HepG2 (cell line): ENCODE measurements around the gene FUOM. TPM values are rescaled to one million over a fixed set of nuclear protein-coding genes. Genes with fewer than 3 reads are reported as not detected.

ENCODE experiments used
- ATAC-seq: fragments of 200-7000 bp; cut with Tn5 transposase; 3 replicates; pipeline ENCODE4 v1.9.1; 2020; ENCODE audit warnings: mild to moderate bottlenecking, moderate library complexity
- BruUV-seq: library from RNA; stranded (reverse); fragments of 400-500 nt; replicated peaks from 2 replicates; lab custom pipeline; 2021; lab: Mats Ljungman, UMichigan
- CTCF ChIA-PET: fragments of 300-600 bp; formaldehyde crosslinking; extraction: SDS; loops from one replicate; lab custom pipeline; 2021; ENCODE audit warnings: low total read pairs, inconsistent platforms, low intra/inter-chr PET ratio; lab: Yijun Ruan, JAX
- POLR2A ChIA-PET: fragments of 350-600 bp; sonication (Branson Sonifier 250); formaldehyde crosslinking; loops from one replicate; lab custom pipeline; 2020; ENCODE audit warnings: antibody characterized with exemption, inconsistent platforms; lab: Yijun Ruan, JAX
- DNase-seq: peaks from one replicate; pipeline ENCODE4 v3.0.0-alpha.2; 2015; ENCODE audit warnings: low spot score
- FAIRE-seq: peaks from 3 replicates; lab custom pipeline; 2011; peaks lifted over from hg19 to GRCh38; lab: Jason Lieb, UNC
- H2AFZ ChIP-seq: one replicate; pipeline ENCODE4 v1.6.1; 2011; ENCODE audit warnings: low read length, inconsistent platforms
- H3K27ac ChIP-seq: fragments of 300-600 bp; 3 replicates; pipeline ENCODE4 v1.8.0; 2011; ENCODE audit warnings: mixed run types, mild to moderate bottlenecking, mixed read lengths, low read length, inconsistent platforms; ENCODE audit not compliant: insufficient read depth; ENCODE audit errors: extremely low read length
- H3K27me3 ChIP-seq, 2 experiments: fragments of 200-600 bp in 1 of 2; 2 replicates in 1 of 2; 3 replicates in 1 of 2; pipeline versions ENCODE4 v1.6.0 to v1.8.0; 2011; ENCODE audit warnings: low read length in 2 of 2, mild to moderate bottlenecking in 2 of 2, moderate library complexity in 2 of 2, inconsistent platforms in 1 of 2; ENCODE audit not compliant: insufficient read depth in 2 of 2, control insufficient read depth in 1 of 2
- H3K36me3 ChIP-seq, 2 experiments: fragments of 200-600 bp in 1 of 2; replicated peaks in 1 of 2; 2 replicates in 1 of 2; 3 replicates in 1 of 2; pipeline versions ENCODE4 v1.5.1 to v1.8.0; 2011; ENCODE audit warnings: low read length in 2 of 2, inconsistent platforms in 1 of 2; ENCODE audit not compliant: insufficient read depth in 2 of 2, control insufficient read depth in 1 of 2
- H3K4me1 ChIP-seq: 2 replicates; pipeline ENCODE4 v1.5.1; 2012; ENCODE audit warnings: low read length, inconsistent platforms; ENCODE audit not compliant: insufficient read depth
- H3K4me2 ChIP-seq: 2 replicates; pipeline ENCODE4 v1.6.0; 2011; ENCODE audit warnings: low read depth, low read length, inconsistent platforms
- H3K4me3 ChIP-seq, 3 experiments: fragments of 200-600 bp in 1 of 3; sonication (generic), shearing (Covaris generic) in 1 of 3; replicated peaks in 1 of 3; 2 replicates each; pipeline ENCODE4 v1.5.1; 2011 to 2016; ENCODE audit warnings: low read length in 3 of 3, inconsistent platforms in 2 of 3, low read depth in 2 of 3, mild to moderate bottlenecking in 2 of 3, control low read depth in 1 of 3, mixed read lengths in 1 of 3; ENCODE audit not compliant: insufficient read depth in 1 of 3
- H3K79me2 ChIP-seq: one replicate; pipeline ENCODE4 v1.6.1; 2011; ENCODE audit warnings: low read length, inconsistent platforms; ENCODE audit not compliant: insufficient read depth
- H3K9ac ChIP-seq: 2 replicates; pipeline ENCODE4 v1.6.0; 2011; ENCODE audit warnings: mild to moderate bottlenecking, low read depth, low read length, inconsistent platforms; ENCODE audit not compliant: insufficient read depth
- H3K9me3 ChIP-seq: 2 replicates; pipeline ENCODE4 v1.5.1; 2012; ENCODE audit warnings: mild to moderate bottlenecking, low read length
- H4K20me1 ChIP-seq: 2 replicates; pipeline ENCODE4 v1.6.0; 2011; ENCODE audit warnings: inconsistent platforms, mild to moderate bottlenecking, low read length, moderate library complexity; ENCODE audit not compliant: insufficient read depth
- GABPA ChIP-seq, 2 experiments: IDR thresholded peaks; 2 replicates each; pipeline ENCODE4 v1.6.1; 2011 to 2016; ENCODE audit warnings: low read depth in 2 of 2, low read length in 1 of 2, missing biosample characterization in 1 of 2, missing genetic modification characterization in 1 of 2
- GABPB1 ChIP-seq: IDR thresholded peaks from 2 replicates; pipeline ENCODE4 v1.6.1; 2016; ENCODE audit warnings: mild to moderate bottlenecking, missing genetic modification reagents, moderate library complexity, missing compliant biosample characterization
- GATAD1 ChIP-seq: IDR thresholded peaks from 2 replicates; pipeline ENCODE4 v1.6.1; 2016; ENCODE audit warnings: missing genetic modification reagents, missing compliant biosample characterization
- KAT8 ChIP-seq: IDR thresholded peaks from 2 replicates; pipeline ENCODE4 v1.6.1; 2016; ENCODE audit warnings: missing genetic modification reagents, missing compliant biosample characterization
- LCORL ChIP-seq, 2 experiments: fragments of 450-650 bp in 1 of 2; sonication (generic) in 1 of 2; formaldehyde crosslinking in 1 of 2; IDR thresholded peaks; 2 replicates each; pipeline versions ENCODE4 v1.5.0 to v1.6.1; 2017 to 2020; ENCODE audit warnings: antibody characterized with exemption in 1 of 2, missing genetic modification reagents in 1 of 2
- NFYB ChIP-seq: sonication (generic); formaldehyde crosslinking; IDR thresholded peaks from 2 replicates; pipeline ENCODE4 v1.4.0; 2020; ENCODE audit warnings: missing genetic modification reagents
- NFYC ChIP-seq: IDR thresholded peaks from 2 replicates; pipeline ENCODE4 v1.6.1; 2016; ENCODE audit warnings: missing genetic modification reagents, missing compliant biosample characterization
- PHF20 ChIP-seq: sonication (generic); formaldehyde crosslinking; IDR thresholded peaks from 2 replicates; pipeline ENCODE4 v1.5.0; 2020; ENCODE audit warnings: mild to moderate bottlenecking, missing genetic modification reagents
- TBX2 ChIP-seq: sonication (generic); formaldehyde crosslinking; IDR thresholded peaks from 2 replicates; pipeline ENCODE4 v1.5.0; 2020; ENCODE audit warnings: missing genetic modification reagents, mild to moderate bottlenecking, borderline replicate concordance
- THAP11 ChIP-seq: IDR thresholded peaks from 2 replicates; pipeline ENCODE4 v1.6.1; 2016; ENCODE audit warnings: missing biosample characterization, missing genetic modification reagents
- ZNF547 ChIP-seq: sonication (generic); formaldehyde crosslinking; IDR thresholded peaks from 2 replicates; pipeline ENCODE4 v1.5.1; 2020; ENCODE audit warnings: mild to moderate bottlenecking, missing genetic modification reagents
- WGBS: methylation state at CpG from one replicate; pipeline ENCODE4 v1.1.6; 2017; ENCODE audit warnings: low lambda C conversion rate; 5-methylcytosine and 5-hydroxymethylcytosine counted together
- in situ Hi-C: cut with HindIII; loops from 2 replicates; pipeline ENCODE4 v1.10.0; 2017; ENCODE audit warnings: low pct_unique_long_range_greater_than_20kb; ENCODE audit not compliant: extremely low pct_ligation_motif_present
- intact Hi-C: fragments of 100-400 bp; cut with micrococcal nuclease; formaldehyde crosslinking; loops from one replicate; pipeline ENCODE4 v1.10.0; 2022; ENCODE audit not compliant: unreplicated experiment
- polyA plus RNA-seq, 8 experiments: library from polyadenylated mRNA; depleted of rRNA in 3 of 8; stranded (reverse) in 7 of 8; unstranded in 1 of 8; fragments of >200 nt; fragmentation: Illumina TruSeq in 4 of 8; extraction: Trizol in 4 of 8; gene quantifications; 2 replicates each; pipeline versions ENCODE4 v1.2.1 to v1.2.3, GENCODE V29; 2011 to 2016; ENCODE audit warnings: low read depth in 4 of 8, missing spikeins in 1 of 8, mixed read lengths in 1 of 8; ENCODE audit not compliant: insufficient read depth in 1 of 8
- total RNA-seq, 5 experiments: library from RNA; depleted of rRNA; stranded (reverse); fragments of >200 nt; fragmentation: Illumina TruSeq; extraction: Trizol; gene quantifications; 2 replicates each; pipeline ENCODE4 v1.2.3, GENCODE V29; 2016; ENCODE audit warnings: low read depth in 1 of 5

FUOM gene
- total and polyA plus RNA-seq, 2 of the 13 experiments (the other 11 are each of a cell fraction or from before 2014, with no cell fraction given): 27.5 to 60.4 TPM

GRCh38 chr10:133388236-133388972 lies 30.6 kb upstream of the FUOM start:
- no peak for ATAC-seq
- ChIA-PET POLR2A (interaction anchor here (1.1 kb wide), 1 partner anchor 11 kb away, joined by 5 read pairs; no protein-coding TSS in a partner anchor), CTCF (no interaction called here)
- TF ChIP-seq NFYB (CRISPR knock-in tag) (0 out of 2 replicates have a peak, but pooled peaks have one; percentile 40), GABPB1 (peak; percentile 44; the same call in 1 of the 2 replicates), TBX2 (CRISPR knock-in tag) (no peak), KAT8 (peak; percentile 71), ZNF547 (CRISPR knock-in tag) (no peak), GATAD1 (CRISPR knock-in tag) (peak; percentile 72), PHF20 (CRISPR knock-in tag) (peak; percentile 58), NFYC (CRISPR knock-in tag) (peak; percentile 38; the same call in 1 of the 2 replicates), LCORL (IDR thresholded peaks at IDR 0.05) (no peak), LCORL (CRISPR knock-in tag; IDR thresholded peaks at IDR 0.05) (no peak), GABPA (IDR thresholded peaks at IDR 0.05; ENCODE audit: low read depth, low read length) (no peak), GABPA (CRISPR knock-in tag; IDR thresholded peaks at IDR 0.05; ENCODE audit: low read depth) (peak; percentile 78), THAP11 (CRISPR knock-in tag) (peak; percentile 62)
- H3K4me2 ChIP-seq: no peak overlapping the region
- no peaks in the 10 kb centered on the region for H3K36me3 ChIP-seq
- no peaks in the 10 kb centered on the region for H4K20me1 ChIP-seq
- H3K9ac ChIP-seq: no peak overlapping the region
- no peak overlapping the region for H3K4me3 ChIP-seq
- BruUV-seq: no TSS peak
- 74% methylated on average over 13 of the region's 17 CpGs for WGBS
- no peak for FAIRE-seq
- DNase-seq: peak; percentile 21
- intact Hi-C loops: no loop called here
- no peak overlapping the region for H3K27ac ChIP-seq
- peaks cover 10% of the 10 kb centered on the region for H3K4me1 ChIP-seq
- no peaks in the 10 kb centered on the region for H3K9me3 ChIP-seq
- no peak overlapping the region for H2AFZ ChIP-seq
- in situ Hi-C loops: no loop called here
- no peaks in the 10 kb centered on the region; a peak in 1 of 5 replicates for H3K27me3 ChIP-seq
- no peaks in the 10 kb centered on the region for H3K79me2 ChIP-seq
